Measurements from ENCODE around the gene NSMCE1. TPM values are rescaled to one million over a fixed set of nuclear protein-coding genes. Genes with fewer than 3 reads are reported as not detected.
"Not testable (repeated sequence)": the region's sequence is repeated elsewhere in the genome, so short reads cannot be mapped to it uniquely, and the experiment has no call there.

Gene NSMCE1
- total and polyA plus RNA-seq, 4 donors: 16.5 to 39.0 (median 21.7) TPM

GRCh38 chr16:27265982-27266381, 2.6 kb downstream of the NSMCE1 start:
- DNase-seq (ENCODE audit: low spot score): no peak
- H3K9ac ChIP-seq (ENCODE audit: low read depth in 1 of 2, low read length in 2 of 2): no peak overlapping the region
- no peaks in the 10 kb centered on the region for H3K9me3 ChIP-seq (ENCODE audit: control insufficient read depth in 4 of 4, low read length in 3 of 4)
- H3K27me3 ChIP-seq (ENCODE audit: control insufficient read depth in 4 of 4, insufficient read depth in 4 of 4, low read length in 3 of 4): no peaks in the 10 kb centered on the region
- H3K27ac ChIP-seq (ENCODE audit: low read depth in 1 of 2, low read length in 2 of 2): no peak overlapping the region
- H3K4me1 ChIP-seq (ENCODE audit: control insufficient read depth in 4 of 4, insufficient read depth in 4 of 4, low read length in 3 of 4): peaks cover 4 to 16% (median 10%) of the 10 kb centered on the region in 4 donors
- WGBS: 98% methylated on average over 1 of the region's 1 CpG
- H3K4me3 ChIP-seq (ENCODE audit: low read depth in 1 of 3, low read length in 3 of 3): no peak overlapping the region
- TF ChIP-seq RXRA (IDR thresholded peaks at IDR 0.05): no peak
- TF ChIP-seq CTCF (IDR thresholded peaks at IDR 0.05; ENCODE audit: low read depth, low read length, missing input control): no peak
- TF ChIP-seq SP1 (IDR thresholded peaks at IDR 0.05): no peak
- no peak for TF ChIP-seq HNF4A (conservative IDR thresholded peaks at IDR 0.05)
- no peak for TF ChIP-seq TAF1 (conservative IDR thresholded peaks at IDR 0.05)
- TF ChIP-seq JUND (IDR thresholded peaks at IDR 0.05): no peak
- TF ChIP-seq, protein P1, sequence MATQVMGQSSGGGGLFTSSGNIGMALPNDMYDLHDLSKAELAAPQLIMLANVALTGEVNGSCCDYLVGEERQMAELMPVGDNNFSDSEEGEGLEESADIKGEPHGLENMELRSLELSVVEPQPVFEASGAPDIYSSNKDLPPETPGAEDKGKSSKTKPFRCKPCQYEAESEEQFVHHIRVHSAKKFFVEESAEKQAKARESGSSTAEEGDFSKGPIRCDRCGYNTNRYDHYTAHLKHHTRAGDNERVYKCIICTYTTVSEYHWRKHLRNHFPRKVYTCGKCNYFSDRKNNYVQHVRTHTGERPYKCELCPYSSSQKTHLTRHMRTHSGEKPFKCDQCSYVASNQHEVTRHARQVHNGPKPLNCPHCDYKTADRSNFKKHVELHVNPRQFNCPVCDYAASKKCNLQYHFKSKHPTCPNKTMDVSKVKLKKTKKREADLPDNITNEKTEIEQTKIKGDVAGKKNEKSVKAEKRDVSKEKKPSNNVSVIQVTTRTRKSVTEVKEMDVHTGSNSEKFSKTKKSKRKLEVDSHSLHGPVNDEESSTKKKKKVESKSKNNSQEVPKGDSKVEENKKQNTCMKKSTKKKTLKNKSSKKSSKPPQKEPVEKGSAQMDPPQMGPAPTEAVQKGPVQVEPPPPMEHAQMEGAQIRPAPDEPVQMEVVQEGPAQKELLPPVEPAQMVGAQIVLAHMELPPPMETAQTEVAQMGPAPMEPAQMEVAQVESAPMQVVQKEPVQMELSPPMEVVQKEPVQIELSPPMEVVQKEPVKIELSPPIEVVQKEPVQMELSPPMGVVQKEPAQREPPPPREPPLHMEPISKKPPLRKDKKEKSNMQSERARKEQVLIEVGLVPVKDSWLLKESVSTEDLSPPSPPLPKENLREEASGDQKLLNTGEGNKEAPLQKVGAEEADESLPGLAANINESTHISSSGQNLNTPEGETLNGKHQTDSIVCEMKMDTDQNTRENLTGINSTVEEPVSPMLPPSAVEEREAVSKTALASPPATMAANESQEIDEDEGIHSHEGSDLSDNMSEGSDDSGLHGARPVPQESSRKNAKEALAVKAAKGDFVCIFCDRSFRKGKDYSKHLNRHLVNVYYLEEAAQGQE (IDR thresholded peaks at IDR 0.05): no peak
- TF ChIP-seq HNF4G (IDR thresholded peaks at IDR 0.05): no peak
- no peak for TF ChIP-seq YY1 (IDR thresholded peaks at IDR 0.05)
- TF ChIP-seq ZBTB33 (IDR thresholded peaks at IDR 0.05): no peak
- TF ChIP-seq, protein P2, sequence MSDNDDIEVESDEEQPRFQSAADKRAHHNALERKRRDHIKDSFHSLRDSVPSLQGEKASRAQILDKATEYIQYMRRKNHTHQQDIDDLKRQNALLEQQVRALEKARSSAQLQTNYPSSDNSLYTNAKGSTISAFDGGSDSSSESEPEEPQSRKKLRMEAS (IDR thresholded peaks at IDR 0.05): no peak
- TF ChIP-seq FOXA1 (IDR thresholded peaks at IDR 0.05): no peak
- no peak for TF ChIP-seq RAD21 (IDR thresholded peaks at IDR 0.05)
- TF ChIP-seq, protein P3, sequence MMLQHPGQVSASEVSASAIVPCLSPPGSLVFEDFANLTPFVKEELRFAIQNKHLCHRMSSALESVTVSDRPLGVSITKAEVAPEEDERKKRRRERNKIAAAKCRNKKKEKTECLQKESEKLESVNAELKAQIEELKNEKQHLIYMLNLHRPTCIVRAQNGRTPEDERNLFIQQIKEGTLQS (IDR thresholded peaks at IDR 0.05): no peak
- H3K36me3 ChIP-seq (ENCODE audit: control insufficient read depth in 4 of 4, insufficient read depth in 3 of 4, low read depth in 1 of 4, low read length in 3 of 4): no peaks in the 10 kb centered on the region

DNA sequence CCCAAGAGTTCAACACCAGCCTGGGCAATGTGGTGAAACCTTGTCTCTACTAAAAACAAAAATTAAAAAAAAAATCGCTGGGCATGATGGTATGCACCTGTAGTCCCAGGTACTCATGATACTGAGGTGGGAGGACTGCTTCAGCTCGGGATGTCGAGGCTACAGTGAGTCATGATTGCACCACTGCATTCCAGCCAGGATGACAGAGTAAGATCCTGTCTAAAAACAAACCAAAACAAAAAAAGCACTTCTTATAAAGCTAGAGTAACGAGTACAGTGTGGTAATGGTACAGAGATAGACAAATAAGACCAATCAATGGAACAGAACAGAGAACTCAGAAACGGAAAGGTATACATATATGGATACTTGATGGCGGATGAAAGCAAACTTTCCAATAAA, 4.4 kb downstream of the NSMCE1 start:
- TF ChIP-seq JUND (IDR thresholded peaks at IDR 0.05): peak in 1 of 2 donors; percentile 45
- TF ChIP-seq HNF4G (IDR thresholded peaks at IDR 0.05): no peak
- Histone ChIP-seq H3K9me3 (ENCODE audit: control insufficient read depth in 4 of 4, low read length in 3 of 4) (no peaks in the 10 kb centered on the region), H3K27ac (ENCODE audit: low read depth in 1 of 2, low read length in 2 of 2) (no peak overlapping the region), H3K27me3 (ENCODE audit: control insufficient read depth in 4 of 4, insufficient read depth in 4 of 4, low read length in 3 of 4) (no peaks in the 10 kb centered on the region), H3K36me3 (ENCODE audit: control insufficient read depth in 4 of 4, insufficient read depth in 3 of 4, low read depth in 1 of 4, low read length in 3 of 4) (no peaks in the 10 kb centered on the region), H3K4me3 (ENCODE audit: low read depth in 1 of 3, low read length in 3 of 3) (no peak overlapping the region), H3K4me1 (ENCODE audit: control insufficient read depth in 4 of 4, insufficient read depth in 4 of 4, low read length in 3 of 4) (peaks cover 0 to 10% (median 8%) of the 10 kb centered on the region in 4 donors), H3K9ac (ENCODE audit: low read depth in 1 of 2, low read length in 2 of 2) (no peak overlapping the region)
- 76% methylated on average over 6 of the region's 6 CpGs for WGBS
- DNase-seq (ENCODE audit: low spot score): no peak

DNA sequence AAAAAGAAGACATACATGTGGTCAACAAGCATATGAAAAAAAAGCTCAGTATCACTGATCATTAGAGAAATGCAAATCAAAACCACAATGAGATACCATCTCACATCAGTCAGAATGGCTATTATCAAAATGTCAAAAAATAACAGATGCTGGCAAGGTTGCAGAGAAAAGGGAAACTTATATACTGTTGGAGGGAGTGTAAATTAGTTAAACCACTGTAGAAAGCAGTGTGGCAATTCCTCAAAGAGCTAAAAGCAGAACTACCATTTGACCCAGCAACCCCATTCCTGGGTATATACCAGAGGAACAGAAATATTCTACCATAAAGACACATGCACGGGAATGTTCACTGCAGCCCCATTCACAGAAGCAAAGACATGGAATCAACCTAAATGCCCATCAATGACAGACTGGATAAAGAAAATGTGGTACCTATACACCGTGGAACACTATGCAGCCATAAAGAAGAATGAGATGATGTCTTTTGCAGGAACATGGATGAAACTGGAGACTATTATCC, 5.6 kb downstream of the NSMCE1 start:
- H3K9me3 ChIP-seq (ENCODE audit: control insufficient read depth in 4 of 4, low read length in 3 of 4); DNase-seq (ENCODE audit: low spot score); H3K36me3 ChIP-seq (ENCODE audit: control insufficient read depth in 4 of 4, insufficient read depth in 3 of 4, low read depth in 1 of 4, low read length in 3 of 4); H3K27ac ChIP-seq (ENCODE audit: low read depth in 1 of 2, low read length in 2 of 2); H3K27me3 ChIP-seq (ENCODE audit: control insufficient read depth in 4 of 4, insufficient read depth in 4 of 4, low read length in 3 of 4); H3K9ac ChIP-seq (ENCODE audit: low read depth in 1 of 2, low read length in 2 of 2); H3K4me1 ChIP-seq (ENCODE audit: control insufficient read depth in 4 of 4, insufficient read depth in 4 of 4, low read length in 3 of 4); H3K4me3 ChIP-seq (ENCODE audit: low read depth in 1 of 3, low read length in 3 of 3): not testable (repeated sequence)
- 94% methylated on average over 2 of the region's 2 CpGs for WGBS
